ENCODE data around the gene FLT3.
"Not testable (repeated sequence)": the region's sequence is repeated elsewhere in the genome, so short reads cannot be mapped to it uniquely, and the experiment has no call there.

The FLT3 gene

DNA sequence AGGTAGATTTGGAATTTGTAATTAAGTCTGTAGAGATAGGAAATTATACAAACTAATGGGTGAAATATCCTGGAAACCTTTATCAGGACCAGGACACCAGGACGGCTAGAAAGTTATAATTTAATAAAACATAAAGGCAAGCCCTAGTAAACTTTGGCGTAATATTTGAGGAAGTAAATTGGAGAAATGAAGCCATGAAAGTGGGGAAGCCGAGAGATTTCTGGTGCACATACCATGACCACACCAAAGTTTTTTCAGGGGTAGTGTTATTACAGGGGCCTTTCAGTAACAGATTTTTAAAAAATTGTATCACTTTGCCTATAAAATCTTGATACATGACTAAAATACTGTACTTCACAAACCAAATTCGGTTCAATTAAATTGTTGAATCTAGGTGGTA, 57.2 kb downstream of the FLT3 start:
- no peak for DNase-seq

DNA sequence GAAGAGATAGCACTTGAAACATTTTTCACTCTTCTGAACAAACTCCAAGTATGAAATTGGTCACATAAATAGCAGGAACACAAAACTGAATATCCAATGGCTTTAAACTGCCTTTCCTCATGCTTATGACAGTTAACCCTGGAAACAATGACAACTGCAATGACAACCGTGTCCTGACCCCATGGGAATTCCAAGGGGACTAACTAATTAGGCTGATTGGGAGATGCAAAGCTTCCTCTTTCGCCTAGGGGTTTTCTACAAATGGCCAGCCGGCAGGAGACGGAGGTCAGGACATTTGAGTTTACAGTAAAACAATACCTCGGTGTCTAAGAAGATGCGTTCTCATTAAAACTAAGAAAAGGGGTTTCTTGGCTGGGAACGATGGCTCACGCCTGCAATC, 58.9 kb downstream of the FLT3 start:
- DNase-seq: no peak

DNA sequence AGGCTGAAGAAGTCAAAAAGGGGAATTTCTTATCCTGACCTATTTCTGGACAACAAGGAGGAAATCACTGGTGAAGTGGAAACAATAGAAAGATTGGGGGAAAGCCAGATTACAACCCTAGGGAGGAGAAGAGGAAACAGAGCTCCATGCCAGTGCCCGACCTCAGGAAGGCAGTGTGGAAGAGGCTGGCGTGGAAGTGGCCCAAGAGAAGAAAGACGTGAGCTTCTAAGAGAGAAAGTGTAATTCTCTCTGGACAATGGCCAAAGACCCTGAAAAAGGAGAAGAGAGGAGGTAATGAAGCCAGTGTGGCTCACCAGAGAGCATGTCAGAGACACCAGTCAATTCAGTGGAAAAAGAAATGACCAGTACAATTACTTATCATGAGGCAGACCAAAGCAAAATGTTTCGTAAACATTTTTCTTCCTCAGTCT, 59.3 kb downstream of the FLT3 start:
- no peak for DNase-seq

DNA sequence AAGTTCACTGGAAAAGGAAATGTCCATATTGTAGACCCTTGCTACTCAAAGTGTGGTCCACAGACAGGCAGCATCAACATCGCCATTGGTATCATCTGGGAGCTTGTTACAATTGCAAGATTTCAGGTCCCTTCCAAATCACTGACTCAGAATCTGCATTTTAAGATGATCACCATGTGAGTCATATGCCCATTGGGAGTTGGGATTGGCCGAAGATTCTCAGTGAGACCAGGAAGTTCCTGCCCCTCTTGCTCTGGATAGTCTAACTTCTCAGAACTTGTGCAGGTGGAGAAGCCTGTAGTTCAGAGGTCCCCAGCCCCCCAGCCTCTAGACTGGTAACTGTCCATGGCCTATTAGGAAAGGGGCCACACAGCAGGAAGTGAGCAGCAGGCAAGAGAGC, 63.0 kb downstream of the FLT3 start:
- DNase-seq: no peak

DNA sequence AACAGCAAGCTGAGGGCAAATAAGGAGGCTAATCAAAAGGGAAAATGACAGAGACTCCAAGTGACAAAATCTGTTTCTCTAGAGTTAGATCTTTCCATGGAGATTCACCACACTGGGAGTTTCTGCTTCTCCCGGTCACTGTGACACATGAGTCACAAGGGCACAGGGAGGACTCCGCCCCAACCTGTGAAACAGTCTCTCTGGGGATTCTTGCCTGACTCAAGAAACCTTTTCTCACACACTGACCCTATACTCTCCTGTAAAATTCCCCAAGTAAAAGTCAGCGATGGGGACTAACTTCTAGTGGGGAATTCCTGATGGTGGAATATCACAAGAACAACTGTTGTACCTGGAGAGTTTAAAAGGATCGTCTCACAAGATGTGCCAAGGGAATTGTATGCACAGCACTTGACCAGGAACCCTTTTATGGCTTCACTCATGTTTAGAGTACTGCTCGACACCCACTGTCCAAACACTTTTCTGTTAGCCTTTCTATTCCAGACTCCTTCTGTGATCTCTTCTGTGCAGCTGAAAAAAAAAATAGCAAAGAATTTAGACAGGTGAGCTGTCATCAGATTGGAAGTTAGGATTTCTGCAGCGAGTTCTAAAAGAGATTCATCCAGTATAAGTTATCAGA, 65.1 kb downstream of the FLT3 start:
- DNase-seq: no peak

DNA sequence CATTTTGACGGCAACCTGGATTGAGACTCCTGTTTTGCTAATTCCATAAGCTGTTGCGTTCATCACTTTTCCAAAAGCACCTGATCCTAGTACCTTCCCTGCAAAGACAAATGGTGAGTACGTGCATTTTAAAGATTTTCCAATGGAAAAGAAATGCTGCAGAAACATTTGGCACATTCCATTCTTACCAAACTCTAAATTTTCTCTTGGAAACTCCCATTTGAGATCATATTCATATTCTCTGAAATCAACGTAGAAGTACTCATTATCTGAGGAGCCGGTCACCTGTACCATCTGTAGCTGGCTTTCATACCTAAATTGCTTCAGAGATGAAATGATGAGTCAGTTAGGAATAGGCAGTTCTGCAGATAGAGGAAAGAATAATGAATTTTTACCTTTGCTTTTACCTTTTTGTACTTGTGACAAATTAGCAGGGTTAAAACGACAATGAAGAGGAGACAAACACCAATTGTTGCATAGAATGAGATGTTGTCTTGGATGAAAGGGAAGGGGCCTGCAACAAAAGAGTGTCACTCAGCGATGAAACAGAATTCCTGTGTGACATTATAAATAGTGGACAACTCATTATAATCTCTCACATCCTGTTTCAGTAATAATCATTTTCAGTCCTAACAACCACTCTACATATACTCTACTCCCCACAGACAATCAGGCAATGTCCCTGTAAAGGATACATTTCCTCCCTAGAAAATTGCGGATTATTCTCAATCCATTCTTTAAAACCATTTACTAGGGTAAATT, 66.3 kb downstream of the FLT3 start:
- DNase-seq: no peak

DNA sequence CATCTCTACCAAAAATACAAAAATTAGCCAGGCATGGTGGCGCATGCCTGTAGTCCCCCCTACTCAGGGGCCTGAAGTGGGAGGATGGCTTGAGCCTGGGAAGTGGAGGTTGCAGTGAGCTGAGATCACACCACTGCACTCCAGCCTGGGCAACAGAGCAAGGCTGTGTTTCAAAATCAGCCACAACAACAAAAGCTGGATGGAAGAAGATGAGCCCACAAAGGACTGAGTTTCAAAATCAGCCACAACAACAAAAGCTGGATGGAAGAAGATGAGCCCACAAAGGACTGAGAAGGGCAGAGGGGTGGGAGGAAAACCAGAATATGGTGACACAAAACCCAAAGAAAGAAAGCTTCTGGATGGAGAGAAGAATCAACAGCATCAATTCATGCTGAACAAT, 67.9 kb downstream of the FLT3 start:
- not testable (repeated sequence) for DNase-seq

DNA sequence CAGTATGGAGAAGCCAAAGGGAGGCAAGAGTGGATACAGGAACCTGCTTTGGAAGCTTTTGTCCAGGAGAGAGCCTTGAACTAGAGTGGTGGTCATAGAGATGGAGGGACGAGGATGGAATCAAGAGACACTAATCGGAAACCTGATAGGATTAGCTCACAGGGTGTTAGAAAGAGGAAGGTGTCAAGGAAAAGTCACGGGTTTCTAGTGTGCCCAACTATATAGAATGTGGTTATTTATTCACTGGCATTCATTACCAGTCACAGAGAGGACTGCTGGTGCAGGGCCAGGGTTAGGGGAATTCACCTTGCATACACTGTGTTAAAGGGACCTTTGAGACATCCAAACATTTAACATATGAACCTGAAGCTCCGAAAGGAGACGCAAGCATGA, 68.5 kb downstream of the FLT3 start:
- DNase-seq: peak in 1 of 2 donors; percentile 4

DNA sequence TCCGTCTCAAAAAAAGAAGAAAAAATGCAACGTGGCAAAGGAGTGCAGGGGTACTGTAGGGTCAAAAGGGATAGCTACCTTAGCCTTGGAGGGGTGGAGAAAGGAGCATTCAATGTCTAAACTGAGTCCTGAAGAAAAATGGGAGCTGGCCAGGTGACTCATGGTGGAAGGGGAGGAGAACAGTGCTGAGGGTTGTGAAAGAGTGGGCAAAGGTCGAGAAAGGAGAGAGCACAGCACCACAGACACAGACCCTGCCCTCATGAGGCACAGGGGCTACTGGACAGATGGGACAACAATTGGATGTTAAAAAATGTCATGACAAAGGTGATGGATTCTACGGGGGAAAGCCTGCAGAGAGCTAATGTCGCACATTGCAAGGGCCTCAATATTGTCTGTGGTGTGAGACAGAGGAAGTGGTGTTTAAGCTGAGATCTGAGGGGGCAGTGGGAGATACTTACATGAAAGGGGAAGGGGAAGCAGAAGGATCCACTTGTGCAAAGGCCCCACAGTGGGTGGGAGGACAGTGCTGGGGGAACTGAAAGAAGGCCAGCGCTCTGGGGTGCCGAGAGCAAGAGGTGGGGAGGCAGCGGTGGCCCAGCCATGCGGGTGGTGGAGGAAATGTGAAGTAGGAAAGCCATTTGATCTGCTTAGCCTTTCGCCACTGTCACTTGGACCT, 69.0 kb downstream of the FLT3 start:
- peak; percentile 22 to 39 for DNase-seq

DNA sequence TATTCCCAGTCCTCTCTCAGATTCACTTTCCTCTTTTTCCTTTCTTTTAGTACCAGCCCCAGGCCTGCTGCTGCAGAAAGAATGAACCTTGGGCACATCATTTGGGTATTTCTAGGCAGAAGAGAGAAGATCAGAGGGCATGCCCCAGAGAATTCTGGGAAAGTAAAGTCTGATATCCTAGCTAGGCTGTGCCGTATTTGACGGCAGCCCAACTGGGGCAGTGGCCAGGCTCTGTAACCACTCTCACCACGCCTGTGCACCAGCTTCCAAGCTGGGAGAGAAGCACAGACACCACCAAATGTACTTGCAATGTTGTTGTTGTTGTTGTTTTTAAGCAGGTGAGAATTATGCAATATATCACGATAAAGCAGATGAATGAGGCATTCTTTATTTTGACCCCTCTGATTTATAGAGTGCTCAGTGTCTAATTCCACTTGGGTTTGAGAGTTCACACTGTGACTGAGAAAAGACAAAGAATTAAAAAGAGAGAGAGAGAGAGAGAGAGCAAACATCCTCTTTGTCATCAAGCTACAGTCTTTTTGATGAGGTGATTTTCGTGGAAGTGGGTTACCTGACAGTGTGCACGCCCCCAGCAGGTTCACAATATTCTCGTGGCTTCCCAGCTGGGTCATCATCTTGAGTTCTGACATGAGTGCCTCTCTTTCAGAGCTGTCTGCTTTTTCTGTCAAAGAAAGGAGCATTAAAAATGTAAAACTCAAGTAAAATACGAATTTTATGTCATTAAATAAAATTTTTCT, 72.6 kb downstream of the FLT3 start:
- no peak for DNase-seq

DNA sequence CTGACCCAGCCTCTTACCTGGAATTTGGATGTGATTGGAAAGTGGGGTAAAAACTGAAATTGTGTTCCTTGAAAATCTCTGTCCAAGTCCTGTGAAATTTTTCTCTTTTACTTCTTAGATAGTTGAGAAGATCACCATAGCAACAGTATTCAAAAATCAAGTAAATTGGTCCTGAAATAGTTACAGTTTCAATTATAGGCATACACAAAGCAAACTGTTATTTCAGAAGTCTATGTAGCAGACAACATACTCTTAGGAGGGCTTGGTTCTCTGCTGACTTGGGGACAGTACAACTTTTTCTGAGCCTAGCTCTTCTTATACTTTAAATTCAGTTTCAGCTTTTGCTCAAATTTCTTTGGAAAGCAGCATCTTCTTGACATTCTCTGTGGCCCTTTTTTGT, 73.3 kb downstream of the FLT3 start:
- DNase-seq: no peak

DNA sequence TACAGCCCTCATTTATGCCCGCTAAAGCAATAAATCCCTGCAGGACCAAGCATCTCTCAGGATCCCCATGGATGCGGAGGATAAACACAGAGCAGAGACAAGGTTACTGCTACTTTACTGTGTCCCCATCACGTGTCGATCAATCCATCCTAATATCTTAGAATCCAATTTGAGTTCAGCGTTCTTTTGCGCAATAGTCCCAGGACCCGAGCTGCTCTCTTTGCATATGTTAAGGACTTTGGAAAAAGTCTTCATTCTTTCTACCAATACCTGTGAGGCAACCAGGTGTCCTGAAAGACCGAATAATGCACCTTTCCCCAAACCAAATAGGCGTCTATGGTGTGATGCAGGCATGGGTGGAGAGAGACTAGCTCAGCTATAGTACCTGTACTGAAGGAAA, 73.9 kb downstream of the FLT3 start:
- DNase-seq: no peak

DNA sequence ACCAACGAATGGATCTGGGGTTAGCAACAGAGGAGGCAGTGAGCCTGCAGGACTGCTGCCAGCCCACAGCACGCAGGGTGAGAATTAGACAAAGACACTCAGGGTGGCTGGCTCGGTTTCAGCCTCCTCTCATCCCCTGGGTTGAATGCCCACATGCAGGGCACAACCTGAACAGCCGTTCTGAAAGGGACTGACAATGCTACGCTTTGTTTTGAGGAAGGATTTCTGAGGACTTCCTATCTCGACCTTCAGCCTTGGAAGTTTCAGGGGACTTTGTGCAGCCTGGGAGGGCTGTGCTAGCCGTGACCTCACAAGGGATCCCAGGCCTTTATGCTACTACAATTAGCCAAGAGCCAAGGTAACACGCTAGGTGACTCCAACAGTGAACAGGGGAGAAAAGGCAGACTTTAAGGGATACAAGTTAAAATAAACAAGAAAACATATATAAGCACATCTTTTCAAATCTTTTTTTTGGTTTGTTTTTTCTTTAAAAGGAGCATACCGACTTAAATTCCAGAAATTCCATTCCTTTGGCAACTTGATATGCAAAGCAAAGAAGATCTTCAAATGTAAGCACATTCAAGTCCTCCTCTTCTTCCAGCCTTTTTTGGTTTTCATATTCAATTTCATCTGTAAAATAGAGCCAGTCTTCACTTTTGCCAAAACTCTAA, 77.4 kb downstream of the FLT3 start:
- no peak for DNase-seq

DNA sequence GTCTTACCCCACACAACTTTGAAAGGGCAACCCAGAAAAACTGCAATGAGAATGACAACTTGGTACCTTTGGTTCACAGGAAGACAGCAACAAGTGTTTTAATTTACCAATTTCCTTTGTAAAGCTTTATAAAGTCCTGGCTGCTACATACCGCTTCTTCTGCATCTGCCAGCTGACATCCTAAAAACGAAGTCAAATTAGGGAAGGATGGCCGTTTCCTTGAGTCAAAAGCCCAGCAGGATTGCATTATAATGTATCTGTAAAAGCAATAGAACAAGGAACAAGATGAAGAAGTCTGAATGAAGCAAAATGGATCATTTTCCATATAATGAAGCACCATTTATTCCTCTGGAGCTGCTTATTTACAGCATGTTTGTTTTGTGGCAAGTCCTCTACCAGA, 86.1 kb downstream of the FLT3 start:
- DNase-seq: no peak

DNA sequence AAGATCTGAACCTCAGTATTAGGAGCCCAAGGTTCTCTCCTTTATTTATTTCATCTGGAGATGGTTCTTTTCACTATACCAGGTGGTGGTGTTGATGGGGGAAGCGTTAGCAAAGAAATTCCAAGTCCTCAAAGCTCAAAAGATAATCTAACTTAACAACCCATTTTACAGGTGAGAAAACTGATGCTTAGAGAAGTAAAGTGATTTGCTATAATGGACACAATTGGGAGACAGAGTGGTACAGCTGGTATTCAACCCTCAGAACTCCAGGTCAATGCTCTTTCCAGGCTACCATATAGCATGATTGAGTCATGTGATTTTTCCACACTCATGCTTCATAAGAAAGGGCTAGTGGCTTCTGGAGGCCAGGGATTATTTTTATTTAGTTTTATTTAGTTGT, 86.9 kb downstream of the FLT3 start:
- DNase-seq: no peak

DNA sequence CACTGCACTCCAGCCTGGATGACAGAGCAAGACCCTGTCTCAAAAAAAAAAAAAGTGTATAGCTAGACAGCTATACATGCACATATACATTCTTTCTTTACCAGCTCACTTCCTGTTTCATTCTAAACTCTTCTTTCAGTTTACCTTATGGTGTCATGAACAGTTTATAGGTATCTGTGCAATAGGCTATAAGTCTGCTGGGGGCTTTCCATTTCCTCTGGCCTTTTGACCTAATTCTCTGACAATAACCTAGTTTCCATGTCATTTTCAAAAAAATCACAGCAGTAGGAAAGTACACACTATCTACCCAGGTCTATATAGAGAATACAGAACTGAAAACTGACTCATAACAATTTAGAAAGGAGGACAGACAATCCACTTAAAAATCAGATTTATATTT, 87.5 kb downstream of the FLT3 start:
- DNase-seq: no peak

DNA sequence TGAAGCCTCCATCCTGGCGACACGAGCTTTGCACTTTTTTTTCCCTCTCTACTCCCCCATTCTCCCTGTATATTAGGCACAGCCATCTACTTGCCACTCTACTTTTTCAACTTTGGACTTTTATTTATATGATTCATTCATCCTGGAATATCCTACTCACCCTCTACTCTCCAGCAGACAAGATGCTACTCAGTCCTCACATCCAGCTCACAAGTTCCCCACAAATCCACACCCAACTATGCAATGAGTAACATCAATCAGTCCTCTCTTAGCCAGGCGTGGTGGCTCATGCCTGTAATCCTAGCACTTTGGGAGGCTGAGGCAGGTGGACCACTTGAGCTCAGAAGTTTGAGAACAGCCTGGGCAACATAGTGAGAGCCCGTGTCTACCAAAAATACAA, 88.0 kb downstream of the FLT3 start:
- no peak for DNase-seq

DNA sequence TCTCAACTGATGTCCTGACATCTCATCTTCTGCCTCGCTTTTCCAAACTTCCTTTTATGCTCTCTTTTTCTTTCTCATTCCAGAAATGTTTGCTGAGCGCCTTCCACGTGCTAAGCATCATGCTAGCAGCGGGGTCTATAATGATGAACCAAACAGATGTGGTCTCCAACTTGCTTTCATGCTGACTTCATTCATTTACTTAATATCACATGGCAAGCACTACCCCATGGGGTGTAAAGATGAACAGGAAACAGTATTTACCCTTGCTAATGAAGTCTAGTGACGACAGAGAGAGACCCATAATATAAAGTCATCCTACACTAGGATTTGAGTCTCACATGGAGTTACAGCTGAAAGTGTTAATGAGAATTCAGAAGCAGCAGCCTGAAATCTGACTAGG, 90.3 kb downstream of the FLT3 start:
- DNase-seq: no peak

DNA sequence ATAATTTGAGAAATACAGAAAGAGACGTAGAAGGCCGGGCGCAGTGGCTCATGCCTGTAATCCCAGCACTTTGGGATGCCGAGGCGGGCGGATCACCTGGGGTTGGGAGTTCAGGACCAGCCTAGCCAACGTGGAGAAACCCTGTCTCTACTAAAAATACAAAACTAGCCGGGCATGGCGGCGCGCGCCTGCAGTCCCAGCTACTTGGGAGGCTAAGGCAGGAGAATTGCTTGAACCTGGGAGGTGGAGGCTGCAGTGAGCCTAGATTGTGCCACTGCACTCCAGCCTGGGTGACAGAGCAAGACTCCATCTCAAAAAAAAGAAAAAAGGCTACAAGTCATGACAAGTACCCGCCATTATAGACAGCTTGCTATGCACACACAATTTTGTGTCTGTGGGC, 95.4 kb downstream of the FLT3 start:
- not testable (repeated sequence) for DNase-seq

DNA sequence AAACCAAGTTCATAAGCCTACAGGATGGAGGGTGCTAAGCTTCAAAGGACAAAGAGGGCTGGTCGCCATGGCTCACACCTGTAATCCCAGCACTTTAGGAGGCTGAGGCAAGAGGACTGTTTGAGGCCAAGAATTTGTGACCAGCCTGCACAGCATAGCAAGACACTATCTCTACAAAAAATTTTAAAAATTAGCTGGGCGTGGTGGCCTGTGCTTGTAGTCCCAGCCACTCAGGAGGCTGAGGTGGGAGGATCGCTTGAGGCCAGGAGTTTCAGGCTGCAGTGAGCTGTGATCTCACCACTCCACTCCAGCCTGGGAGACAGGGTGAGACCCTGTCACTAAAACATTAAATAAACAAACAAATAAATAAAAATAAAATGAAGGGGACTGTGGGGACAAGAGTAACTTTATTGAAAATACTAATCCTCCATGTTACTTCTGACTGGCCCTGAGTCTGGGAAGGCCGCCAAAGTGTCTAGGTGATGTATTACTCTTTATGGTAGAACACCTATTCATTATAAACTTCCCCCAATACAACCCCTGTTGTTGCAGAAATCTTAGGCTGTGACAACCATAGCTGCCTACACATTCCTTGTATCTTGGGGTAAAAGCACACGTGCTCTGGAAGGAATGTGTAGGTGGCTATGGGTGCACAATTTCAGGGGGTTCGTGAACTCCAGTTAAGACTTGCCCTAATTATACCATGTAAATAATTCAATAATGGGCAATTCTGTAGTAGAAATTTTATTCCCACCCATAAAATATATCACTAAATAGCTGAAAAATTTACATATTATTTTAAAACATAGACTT, 97.3 kb downstream of the FLT3 start:
- no peak for DNase-seq

DNA sequence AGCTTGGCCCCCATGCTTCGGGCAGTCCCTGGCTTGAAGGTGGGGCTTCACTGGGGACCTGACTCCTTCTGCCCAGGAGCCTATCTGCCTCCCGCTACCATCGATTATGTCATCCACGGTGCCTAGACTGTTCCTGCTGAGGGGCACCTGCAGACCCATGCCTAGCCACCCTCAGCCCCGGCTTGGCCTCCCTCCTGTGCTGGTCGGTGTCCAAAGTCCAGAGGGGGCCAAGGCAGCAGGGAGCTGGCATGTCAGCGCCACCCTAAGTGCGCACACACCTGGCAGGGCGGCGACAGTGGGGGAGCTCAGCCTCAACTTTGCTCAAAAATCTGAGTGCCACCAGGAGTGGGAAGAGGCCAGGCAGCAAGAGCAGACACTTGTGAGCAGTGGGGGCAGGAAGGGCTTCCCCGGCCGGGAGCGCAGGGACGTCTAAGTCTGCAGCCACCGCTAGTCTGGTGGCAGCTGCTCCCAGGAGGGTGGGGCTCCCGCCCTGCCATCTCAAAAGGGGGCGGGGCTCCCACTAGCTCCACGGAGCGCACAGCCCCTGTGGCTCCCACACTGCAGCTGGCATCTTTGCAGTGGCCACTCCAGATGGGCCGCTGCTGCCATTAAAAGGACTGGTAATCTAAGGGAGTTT, 98.4 kb downstream of the FLT3 start:
- no peak for DNase-seq

DNA sequence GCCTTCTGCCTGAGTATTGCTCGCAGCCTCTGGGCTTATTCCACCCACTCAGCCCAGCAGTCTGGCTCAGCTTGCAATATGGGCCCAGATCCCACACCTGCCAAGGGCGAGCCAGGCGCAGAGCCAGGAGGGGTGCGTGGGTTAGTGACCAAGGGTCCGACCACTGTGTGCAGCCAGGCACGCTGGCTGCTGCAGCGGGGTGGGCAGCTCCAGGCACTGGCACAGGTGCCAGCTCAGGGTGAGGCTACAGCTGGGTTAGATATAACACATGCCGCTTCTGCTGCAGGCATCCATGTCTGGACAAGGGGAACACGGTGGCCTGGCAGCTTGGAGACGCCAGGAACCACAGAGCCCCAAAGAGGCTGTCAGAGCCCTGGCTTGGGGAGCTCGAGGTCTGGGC, 99.3 kb downstream of the FLT3 start:
- no peak for DNase-seq

Data from CD4-positive, alpha-beta T cell treated with Interleukin-4 for 1 hour (primary cell).